Stimulated activated naive CD8-positive, alpha-beta T cell treated with anti-CD3 and anti-CD28 coated beads, Interleukin-15, amount 100 ng/mL, for 72 hours (primary cell): ENCODE results near the gene NEUROD2.

Experiments used
- ATAC-seq: fragments of 150-1000 bp; cut with Tn5 transposase; 2 replicates; pipeline ENCODE4 v1.10.0; 2021; ENCODE audit warnings: mild to moderate bottlenecking, moderate library complexity
- DNase-seq, 2 donors: peaks; one replicate each; pipeline ENCODE4 v3.0.0; 2021 to 2022
- H3K27ac Mint-ChIP-seq, 2 donors: one replicate each; pipeline ENCODE4 v1.8.0; 2022; ENCODE audit warnings: mild to moderate bottlenecking in 2 of 2, mixed read lengths in 2 of 2, moderate library complexity in 2 of 2
- H3K27me3 Mint-ChIP-seq: one replicate; pipeline ENCODE4 v1.8.0; 2022; ENCODE audit warnings: mixed read lengths
- H3K4me1 Mint-ChIP-seq: one replicate; pipeline ENCODE4 v1.8.0; 2022; ENCODE audit warnings: mild to moderate bottlenecking, mixed read lengths
- H3K4me3 Mint-ChIP-seq, 2 donors: one replicate each; pipeline ENCODE4 v1.8.0; 2022; ENCODE audit warnings: mild to moderate bottlenecking in 2 of 2, mixed read lengths in 2 of 2, moderate library complexity in 1 of 2
- H3K9me3 Mint-ChIP-seq, 2 donors: one replicate each; pipeline ENCODE4 v1.8.0; 2022; ENCODE audit warnings: mixed read lengths in 2 of 2

The NEUROD2 gene

GRCh38 chr17:39627712-39628516, 20.2 kb upstream of the NEUROD2 start:
- no peak for ATAC-seq
- peaks cover 34% of the 10 kb centered on the region for H3K4me1 Mint-ChIP-seq
- H3K27ac Mint-ChIP-seq = no peak overlapping the region
- peak overlapping the region; percentile 21 to 27 for H3K4me3 Mint-ChIP-seq
- no peak for DNase-seq
- H3K9me3 Mint-ChIP-seq = no peaks in the 10 kb centered on the region
- H3K27me3 Mint-ChIP-seq = peaks cover 74% of the 10 kb centered on the region

- Mint-ChIP-seq H3K9me3 (no peaks in the 10 kb centered on the region), H3K27ac (no peak overlapping the region), H3K4me3 (peak overlapping the region; percentile 66 to 73), H3K27me3 (peaks cover 72% of the 10 kb centered on the region), H3K4me1 (peaks cover 38% of the 10 kb centered on the region)
- ATAC-seq (no peak), DNase-seq (no peak)
Observed at GRCh38 chr17:39627047-39627711, 19.5 kb upstream of the NEUROD2 start.

GRCh38 chr17:39626171-39627046, 18.7 kb upstream of the NEUROD2 start, which contains the start of gene PPP1R1B:
Gene PPP1R1B (plus strand): TSS chr17:39626952. CDS start chr17:39627393, 441 bp downstream.
- H3K27me3 Mint-ChIP-seq = peaks cover 65% of the 10 kb centered on the region
- no peak within 1 kb of the TSS for H3K27ac Mint-ChIP-seq
- H3K9me3 Mint-ChIP-seq = no peaks in the 10 kb centered on the region
- peak within 1 kb of the TSS; percentile 66 to 73 for H3K4me3 Mint-ChIP-seq
- no peak for ATAC-seq
- DNase-seq = no peak
- peaks cover 38% of the 10 kb centered on the region for H3K4me1 Mint-ChIP-seq

- peaks cover 57% of the 10 kb centered on the region for H3K27me3 Mint-ChIP-seq
- DNase-seq (no peak), ATAC-seq (no peak)
- H3K4me1 Mint-ChIP-seq = peaks cover 32% of the 10 kb centered on the region
- no peak overlapping the region for H3K4me3 Mint-ChIP-seq
- H3K27ac Mint-ChIP-seq = no peak overlapping the region
- no peaks in the 10 kb centered on the region for H3K9me3 Mint-ChIP-seq
Observed at GRCh38 chr17:39625198-39625785, 17.6 kb upstream of the NEUROD2 start.

GRCh38 chr17:39624313-39624712, 16.6 kb upstream of the NEUROD2 start:
- DNase-seq = no peak
- H3K4me3 Mint-ChIP-seq = no peak overlapping the region
- H3K27me3 Mint-ChIP-seq = peaks cover 61% of the 10 kb centered on the region
- H3K27ac Mint-ChIP-seq = no peak overlapping the region
- H3K9me3 Mint-ChIP-seq = no peaks in the 10 kb centered on the region
- ATAC-seq = no peak
- peaks cover 32% of the 10 kb centered on the region for H3K4me1 Mint-ChIP-seq

- no peak overlapping the region for H3K27ac Mint-ChIP-seq
- no peaks in the 10 kb centered on the region for H3K9me3 Mint-ChIP-seq
- peaks cover 61% of the 10 kb centered on the region for H3K27me3 Mint-ChIP-seq
- peak; percentile 86 for DNase-seq
- peak overlapping the region in 1 of 2 donors; percentile 52 for H3K4me3 Mint-ChIP-seq
- H3K4me1 Mint-ChIP-seq = peaks cover 35% of the 10 kb centered on the region
- ATAC-seq = peak; percentile 65
Observed at GRCh38 chr17:39623356-39623950, 15.7 kb upstream of the NEUROD2 start.

GRCh38 chr17:39622380-39623006, 14.8 kb upstream of the NEUROD2 start:
- H3K9me3 Mint-ChIP-seq = no peaks in the 10 kb centered on the region
- H3K27me3 Mint-ChIP-seq = peaks cover 54% of the 10 kb centered on the region
- H3K4me3 Mint-ChIP-seq = peak overlapping the region; percentile 76 to 85
- ATAC-seq (peak; percentile 63), DNase-seq (peak in 1 of 2 donors; percentile 49)
- H3K4me1 Mint-ChIP-seq = peaks cover 40% of the 10 kb centered on the region
- peak overlapping the region in 1 of 2 donors; percentile 86 for H3K27ac Mint-ChIP-seq

GRCh38 chr17:39621523-39622379, 14.0 kb upstream of the NEUROD2 start:
- peaks cover 38% of the 10 kb centered on the region for H3K4me1 Mint-ChIP-seq
- peak overlapping the region in 1 of 2 donors; percentile 86 for H3K27ac Mint-ChIP-seq
- peak overlapping the region; percentile 76 to 85 for H3K4me3 Mint-ChIP-seq
- no peaks in the 10 kb centered on the region for H3K9me3 Mint-ChIP-seq
- peaks cover 49% of the 10 kb centered on the region for H3K27me3 Mint-ChIP-seq
- DNase-seq (peak; percentile 89 to 94), ATAC-seq (peak; percentile 73)

GRCh38 chr17:39619786-39620101, 12.0 kb upstream of the NEUROD2 start:
- peaks cover 29% of the 10 kb centered on the region for H3K4me1 Mint-ChIP-seq
- ATAC-seq = no peak
- no peak overlapping the region for H3K4me3 Mint-ChIP-seq
- H3K27me3 Mint-ChIP-seq = peaks cover 46% of the 10 kb centered on the region
- no peak overlapping the region for H3K27ac Mint-ChIP-seq
- no peak for DNase-seq
- no peaks in the 10 kb centered on the region for H3K9me3 Mint-ChIP-seq

GRCh38 chr17:39618956-39619785, 11.5 kb upstream of the NEUROD2 start:
- Mint-ChIP-seq H3K4me3 (no peak overlapping the region), H3K27me3 (peaks cover 49% of the 10 kb centered on the region), H3K9me3 (no peaks in the 10 kb centered on the region), H3K27ac (no peak overlapping the region), H3K4me1 (peaks cover 29% of the 10 kb centered on the region)
- no peak for DNase-seq
- ATAC-seq = no peak

- peaks cover 25% of the 10 kb centered on the region for H3K4me1 Mint-ChIP-seq
- DNase-seq (no peak), ATAC-seq (no peak)
- H3K27ac Mint-ChIP-seq = peak overlapping the region; percentile 63 to 65
- peak overlapping the region; percentile 78 to 84 for H3K4me3 Mint-ChIP-seq
- peaks cover 50% of the 10 kb centered on the region for H3K27me3 Mint-ChIP-seq
- H3K9me3 Mint-ChIP-seq = no peaks in the 10 kb centered on the region
Observed at GRCh38 chr17:39618246-39618913, 10.7 kb upstream of the NEUROD2 start.

GRCh38 chr17:39617446-39618245, 9.9 kb upstream of the NEUROD2 start:
- Mint-ChIP-seq H3K4me1 (peaks cover 26% of the 10 kb centered on the region), H3K4me3 (peak overlapping the region; percentile 78 to 84), H3K27ac (peak overlapping the region in 1 of 2 donors; percentile 19), H3K9me3 (no peaks in the 10 kb centered on the region), H3K27me3 (peaks cover 54% of the 10 kb centered on the region)
- DNase-seq (peak in 1 of 2 donors; percentile 43), ATAC-seq (peak; percentile 60)
